Activated effector memory CD4-positive, alpha-beta T cell treated with Interleukin-2 at 50 U/mL for 16 hours (primary cell): Measurements from ENCODE around the gene FMNL2.
"Not testable (repeated sequence)": the region's sequence is repeated elsewhere in the genome, so short reads cannot be mapped to it uniquely, and the experiment has no call there.

ENCODE experiments used
- DNase-seq: peaks from one replicate; pipeline ENCODE4 v3.0.0-alpha.2; 2020

FMNL2 gene

DNA sequence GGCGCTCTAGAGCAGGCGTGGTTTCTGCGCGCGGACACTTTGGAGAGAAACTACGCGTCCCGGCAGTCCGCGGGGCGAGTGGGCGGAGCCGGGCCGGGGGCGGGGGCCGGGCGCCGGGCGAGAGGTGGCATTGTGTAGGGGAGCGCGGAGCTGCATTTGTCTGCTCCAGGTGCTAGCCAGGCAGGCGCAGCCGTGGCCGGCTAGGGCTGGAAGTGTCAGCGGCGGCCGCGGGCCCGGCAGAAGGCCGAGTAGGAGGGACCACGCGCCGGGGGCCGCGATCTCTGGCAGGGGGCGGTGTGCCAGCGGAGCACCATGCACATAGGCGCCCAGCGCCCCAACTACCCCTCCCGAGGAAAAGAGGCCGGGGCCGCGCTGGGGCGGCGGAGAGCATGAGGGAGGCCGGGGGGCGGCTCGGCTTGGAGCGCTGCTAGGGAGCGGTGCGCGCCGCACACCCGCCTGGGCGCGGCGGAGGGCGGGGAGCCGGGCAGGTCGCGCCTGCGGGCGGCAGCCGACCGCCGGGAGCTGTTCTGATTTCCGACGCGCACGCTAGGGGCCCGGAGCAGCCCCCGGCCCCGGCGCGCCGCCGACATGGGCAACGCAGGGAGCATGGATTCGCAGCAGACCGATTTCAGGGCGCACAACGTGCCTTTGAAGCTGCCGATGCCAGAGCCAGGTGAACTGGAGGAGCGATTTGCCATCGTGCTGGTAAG lies at the start of gene FMNL2:
TSS of gene FMNL2 (plus strand) at position 159 of the 710 bp plus-strand sequence.
- no peak for DNase-seq

DNA sequence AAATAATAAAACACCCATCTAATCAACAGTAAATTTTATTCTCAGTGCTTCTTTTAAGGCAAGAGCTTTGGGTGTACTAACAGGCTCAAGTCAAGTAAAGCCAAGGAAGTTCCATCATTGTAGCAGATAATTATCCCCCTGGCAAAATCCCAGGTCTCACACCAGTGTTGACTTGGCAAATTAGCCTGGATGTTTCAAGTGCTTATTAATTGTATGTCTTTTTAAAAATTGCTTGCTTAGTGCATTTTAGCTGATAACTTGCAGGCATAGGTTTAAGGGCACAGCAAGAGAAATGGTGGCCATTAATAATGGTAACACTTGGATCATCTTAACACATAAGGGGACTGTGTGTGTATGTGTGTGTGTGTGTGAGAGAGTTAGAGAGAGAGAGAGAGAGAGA lies 42.0 kb upstream of the FMNL2 start:
- no peak for DNase-seq

DNA sequence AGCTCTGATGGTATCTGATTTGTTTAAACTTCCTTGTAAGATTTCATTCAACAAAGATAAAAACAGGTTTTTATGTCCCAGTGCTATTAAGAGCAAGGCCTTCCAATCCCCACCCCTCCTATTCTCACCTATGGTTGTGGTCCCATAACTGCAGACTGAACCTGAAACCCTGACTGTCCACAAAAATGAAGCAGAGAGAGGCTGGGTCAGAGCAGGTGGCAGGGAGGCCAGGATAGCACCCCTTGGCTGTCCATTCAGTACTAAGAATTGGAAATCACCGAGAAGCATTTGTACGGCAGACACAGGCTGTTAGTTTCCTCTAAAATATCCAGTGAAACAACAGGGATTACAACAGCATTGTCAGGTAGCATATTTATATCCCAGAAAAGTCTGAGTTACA lies 37.3 kb upstream of the FMNL2 start:
- DNase-seq, result no peak

DNA sequence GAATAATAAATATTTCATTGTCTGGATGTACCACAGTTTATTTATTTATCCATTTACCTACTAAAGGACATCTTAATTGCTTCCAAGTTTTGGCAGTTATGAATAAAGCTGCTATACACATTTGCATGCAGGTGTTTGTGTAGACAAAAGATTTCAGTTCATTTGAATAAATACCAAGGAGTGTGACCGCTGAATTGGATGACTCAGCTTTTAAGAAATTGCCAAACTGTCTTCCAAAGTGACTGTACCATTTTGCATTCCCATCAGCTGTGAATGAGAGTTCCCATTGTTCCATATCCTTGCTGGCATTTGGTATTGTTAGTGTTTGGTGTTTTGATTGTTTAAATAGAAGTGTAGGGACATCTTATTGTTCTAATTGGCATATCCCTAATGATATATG lies 36.2 kb upstream of the FMNL2 start:
- no peak for DNase-seq

DNA sequence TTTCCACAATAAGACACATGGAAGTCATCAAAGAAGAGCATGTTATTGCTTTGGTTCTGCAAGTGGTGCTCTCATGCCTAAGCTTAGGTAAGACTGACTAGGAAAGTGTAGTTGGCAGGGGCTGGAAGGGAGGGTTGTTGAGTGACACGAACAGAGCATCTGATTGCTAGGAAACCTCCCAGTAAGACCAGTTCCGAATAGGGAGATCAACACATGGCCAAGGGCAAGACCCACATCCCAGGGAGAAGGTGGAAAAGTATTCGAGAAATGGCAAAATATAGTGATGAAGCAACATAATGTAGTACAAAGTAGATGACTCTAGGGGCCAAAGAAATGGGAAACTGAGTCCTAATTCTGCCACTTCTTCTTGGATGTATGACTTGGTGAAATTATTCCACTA lies 33.8 kb upstream of the FMNL2 start:
- DNase-seq, result no peak

DNA sequence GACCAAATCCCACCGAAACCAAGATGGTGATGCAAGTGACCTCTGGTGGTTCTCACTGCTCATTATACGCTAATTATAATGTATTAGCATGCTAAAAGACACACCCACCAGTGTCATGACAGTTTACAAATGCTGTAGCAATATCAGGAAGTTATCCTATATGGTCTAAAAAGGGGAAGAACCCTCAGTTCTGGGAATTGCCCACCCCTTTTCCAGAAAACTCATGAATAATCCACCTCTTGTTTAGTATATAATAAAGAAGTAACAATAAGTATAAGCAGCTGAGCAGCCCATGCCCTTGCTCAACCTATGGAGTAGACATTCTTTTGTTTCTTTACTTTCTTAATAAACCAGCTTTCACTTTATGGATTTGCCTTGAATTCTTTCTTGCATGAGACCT lies 31.0 kb upstream of the FMNL2 start:
- no peak for DNase-seq

DNA sequence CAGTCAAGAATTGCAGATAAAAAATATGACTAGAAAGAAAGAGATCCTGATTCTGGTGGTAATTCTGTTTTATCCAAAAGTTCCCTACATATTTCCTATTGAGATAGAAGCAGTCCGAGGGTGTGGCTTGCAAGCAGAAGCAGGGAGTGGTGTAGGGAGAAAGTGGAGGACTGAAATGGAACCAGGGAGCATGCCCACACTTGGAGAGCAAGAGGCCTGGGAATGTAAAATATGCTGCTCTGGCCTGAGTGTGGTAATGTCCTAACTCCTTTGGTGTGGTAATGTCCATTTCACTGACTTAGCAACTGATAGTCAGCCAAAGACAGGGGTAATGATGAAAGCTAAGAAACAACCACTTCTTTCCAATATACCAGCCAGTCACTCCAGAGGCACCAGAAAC lies 30.1 kb upstream of the FMNL2 start:
- DNase-seq, result no peak

DNA sequence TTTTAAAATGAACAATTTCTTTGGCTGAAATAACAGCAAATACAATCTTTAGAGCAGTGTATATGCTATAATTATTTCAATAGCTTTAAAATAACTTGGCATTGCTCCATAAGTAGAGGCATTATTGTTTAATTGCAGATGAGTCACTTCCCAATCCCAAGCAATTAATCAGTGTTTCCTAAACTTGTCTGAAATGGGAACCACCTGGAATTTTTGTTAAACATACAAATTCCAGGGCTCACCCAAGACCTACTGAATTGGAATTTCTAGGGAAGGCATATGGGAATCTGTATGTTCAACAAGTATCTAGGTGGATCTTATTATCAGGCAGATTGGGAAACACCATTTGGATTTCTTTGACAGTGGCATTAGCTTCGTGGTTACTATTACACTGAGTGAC lies 27.1 kb upstream of the FMNL2 start:
- no peak for DNase-seq

DNA sequence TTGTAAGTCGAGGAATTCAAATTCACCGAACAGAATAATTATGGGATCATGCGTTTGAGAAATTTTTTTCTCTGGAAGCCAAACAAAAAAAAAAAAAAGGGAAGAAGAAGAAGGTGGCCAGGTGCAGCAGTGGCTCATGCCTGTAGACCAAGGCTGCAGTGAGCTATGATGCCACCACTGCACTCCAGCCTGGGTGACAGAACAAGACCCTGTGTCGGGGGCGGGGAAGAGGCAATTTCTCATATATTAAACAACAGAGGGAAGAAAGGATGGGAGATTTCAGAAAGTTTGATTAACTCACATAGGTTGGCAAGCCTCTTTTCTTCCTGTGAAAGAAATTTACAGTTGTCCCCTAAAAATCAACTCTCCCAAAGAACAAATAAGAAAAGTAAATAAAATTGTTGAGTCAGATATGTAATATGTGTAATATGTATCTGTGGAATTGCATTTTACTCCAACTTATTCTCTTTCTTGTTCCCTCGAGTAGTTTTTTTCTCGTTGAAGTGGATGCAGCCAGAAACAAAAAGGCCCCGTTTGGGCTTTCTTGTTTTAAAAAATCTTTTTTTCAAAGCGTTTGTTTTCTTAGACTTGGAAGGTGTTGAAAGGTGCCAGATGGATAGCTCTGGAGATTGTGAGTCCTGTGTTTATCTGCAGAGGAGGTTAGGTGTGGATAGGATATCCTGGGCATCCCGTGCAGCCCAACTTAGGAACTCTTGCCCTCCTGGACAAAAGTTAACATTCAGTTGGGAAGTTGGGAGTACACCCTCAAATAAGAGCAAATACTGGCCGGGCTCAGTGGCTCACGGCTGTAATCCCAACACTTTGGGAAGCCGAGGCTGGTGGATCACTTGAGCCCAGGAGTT lies 25.4 kb upstream of the FMNL2 start:
- DNase-seq, result no peak

DNA sequence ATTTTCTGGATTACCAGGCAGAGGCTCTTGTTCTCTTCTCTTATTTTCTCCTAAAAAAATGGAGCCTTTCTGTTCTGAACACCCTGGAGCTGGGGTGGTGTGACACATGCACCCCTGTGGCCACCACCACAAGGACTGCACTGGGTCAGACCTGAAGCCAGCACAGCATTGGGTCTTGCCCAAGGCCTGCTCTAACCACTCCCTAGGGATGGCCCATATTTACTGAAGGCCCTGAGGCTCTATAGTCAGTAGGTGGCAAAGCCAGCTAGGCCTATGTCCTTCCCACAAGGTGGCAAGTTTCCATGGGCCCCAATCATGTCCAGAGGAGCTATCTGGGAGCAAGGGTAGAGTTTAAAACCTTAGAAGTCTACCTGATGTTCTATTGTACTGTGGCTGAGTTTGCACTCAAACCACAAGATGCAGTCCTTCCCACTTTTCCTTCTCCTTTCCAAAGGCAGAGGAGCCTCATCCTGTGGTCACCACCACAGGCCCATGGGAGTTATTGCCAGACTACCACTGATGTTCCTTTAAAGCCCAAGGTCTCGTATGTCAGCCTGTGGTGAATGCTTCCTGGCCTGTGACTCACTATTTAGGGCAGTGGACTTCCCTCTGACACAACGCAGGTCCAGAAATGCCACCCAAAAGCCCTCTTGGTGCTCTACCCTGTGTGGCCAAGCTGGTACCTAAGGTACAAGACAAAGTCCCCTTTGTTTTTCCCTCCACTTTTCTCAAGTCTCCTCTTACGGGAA lies 15.0 kb upstream of the FMNL2 start:
- DNase-seq, result no peak

DNA sequence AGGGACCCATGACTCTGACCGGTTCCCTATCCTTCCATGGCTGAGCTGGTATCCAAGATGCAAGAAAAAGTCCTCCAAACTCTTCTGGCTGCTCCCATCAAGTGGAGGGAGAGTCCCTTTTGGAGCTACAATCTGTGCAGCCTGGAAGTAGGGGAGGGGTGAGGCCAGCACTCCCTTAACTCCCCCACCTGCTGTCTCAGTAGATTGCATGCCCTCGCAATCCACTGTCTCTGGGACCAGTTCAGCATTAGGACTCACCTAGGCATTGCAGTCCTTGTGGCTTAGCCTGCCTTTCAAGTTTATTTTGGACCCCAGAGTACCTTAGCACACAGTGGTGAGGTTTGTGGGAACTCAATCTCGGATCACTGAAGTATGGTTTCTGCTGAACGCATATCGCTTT lies 14.2 kb upstream of the FMNL2 start:
- DNase-seq, result no peak

DNA sequence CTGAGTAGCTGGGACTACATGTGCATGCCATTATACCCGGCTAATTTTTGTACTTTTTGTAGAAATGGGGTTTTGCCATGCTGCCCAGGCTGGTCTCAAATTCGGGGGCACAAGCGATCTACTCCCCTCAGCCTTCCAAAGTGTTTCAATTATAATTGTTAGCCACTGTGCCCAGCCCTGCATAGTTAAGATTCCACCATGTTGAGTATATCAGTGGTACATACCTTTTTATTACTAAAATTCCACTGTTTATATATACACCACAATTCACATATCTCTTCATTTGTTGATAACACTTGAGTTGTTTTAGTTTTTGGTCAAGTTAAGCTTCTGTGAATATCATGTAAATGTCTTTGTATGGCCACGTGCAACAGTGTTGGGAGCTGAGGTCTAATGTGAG lies 12.8 kb upstream of the FMNL2 start:
- no peak for DNase-seq

DNA sequence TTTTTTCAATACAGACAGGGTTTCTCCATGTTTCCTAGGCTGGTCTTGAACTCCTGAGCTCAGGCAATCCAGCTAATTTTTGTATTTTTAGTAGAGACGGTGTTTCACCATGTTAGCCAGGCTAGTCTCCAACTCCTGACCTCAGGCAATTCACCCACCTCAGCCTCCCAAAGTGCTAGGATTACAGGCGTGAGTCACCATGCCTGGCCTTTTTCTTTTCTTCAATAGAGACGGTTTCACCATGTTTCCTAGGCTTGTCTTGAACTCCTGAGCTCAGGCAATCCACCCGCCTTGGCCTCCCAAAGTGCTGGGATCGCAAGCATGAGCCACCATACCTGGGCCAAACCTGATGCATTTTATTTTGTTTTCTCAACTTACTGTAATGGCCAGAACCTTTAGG lies 9.8 kb upstream of the FMNL2 start:
- DNase-seq, result not testable (repeated sequence)

DNA sequence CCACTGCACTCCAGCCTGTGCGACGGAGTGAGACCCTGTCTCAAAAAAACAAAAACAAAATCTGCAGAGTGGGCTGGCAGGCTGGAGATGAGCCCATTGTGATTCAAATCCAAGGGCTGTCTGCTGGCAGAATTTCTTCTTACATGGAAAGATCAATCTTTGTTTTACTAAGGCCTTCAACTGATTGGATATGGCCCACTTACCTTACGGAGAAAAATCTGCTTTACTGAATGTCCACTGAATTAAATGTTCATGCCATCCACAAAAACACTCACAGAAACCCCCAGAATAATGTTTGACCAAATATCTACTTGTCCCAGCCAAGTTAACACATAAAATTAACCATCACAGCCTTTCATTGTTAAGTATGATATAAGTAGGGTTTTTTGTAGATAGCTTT lies 8.3 kb upstream of the FMNL2 start:
- DNase-seq, result no peak

DNA sequence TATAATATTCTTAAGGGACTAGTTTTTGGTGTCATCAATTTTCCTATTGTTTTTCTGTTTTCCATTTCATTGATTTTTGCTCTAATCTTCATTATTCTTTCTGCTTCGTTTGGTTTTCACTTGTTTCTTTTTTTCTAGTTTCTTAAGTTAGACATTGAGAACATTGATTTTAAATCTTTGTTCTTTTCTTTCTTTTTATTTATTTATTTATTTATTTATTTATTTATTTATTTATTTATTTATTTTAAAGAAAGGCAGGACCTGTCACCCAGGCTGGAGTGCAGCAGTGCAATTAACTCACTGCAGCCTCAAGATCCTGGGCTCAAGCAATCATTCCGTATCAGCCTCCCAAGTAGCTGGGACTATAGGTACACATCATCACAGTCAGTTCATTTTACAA lies 7.0 kb upstream of the FMNL2 start:
- DNase-seq, result no peak

DNA sequence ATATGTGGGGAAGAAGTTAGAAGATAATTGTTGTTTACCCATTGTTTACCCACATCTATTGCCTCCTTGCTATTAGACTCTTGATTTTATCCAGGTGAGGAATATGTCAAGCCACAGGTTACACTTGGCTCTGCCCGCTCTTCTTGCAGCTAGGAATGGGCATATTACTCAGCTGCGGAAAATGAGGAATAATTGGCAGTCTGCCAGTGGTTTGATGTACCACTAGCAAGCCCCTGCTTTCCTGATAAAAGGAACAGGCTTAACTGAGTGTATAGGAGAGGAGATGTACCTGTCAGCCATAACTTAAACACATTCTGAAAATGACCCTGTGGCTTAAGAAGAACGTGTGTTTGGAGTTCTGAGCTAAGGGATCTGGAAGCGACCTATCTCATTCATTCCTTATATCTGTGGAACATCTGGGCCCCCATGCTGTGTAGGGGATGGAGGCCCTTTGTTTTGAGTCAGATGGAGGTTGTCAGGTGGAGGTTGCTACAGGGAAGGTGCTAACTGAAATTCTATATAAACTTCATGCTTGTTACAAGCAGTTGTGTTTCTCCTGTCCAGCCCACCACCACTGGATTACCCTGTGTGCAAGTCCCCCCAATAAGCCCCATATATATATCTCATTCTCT lies 4.6 kb upstream of the FMNL2 start:
- DNase-seq, result no peak

DNA sequence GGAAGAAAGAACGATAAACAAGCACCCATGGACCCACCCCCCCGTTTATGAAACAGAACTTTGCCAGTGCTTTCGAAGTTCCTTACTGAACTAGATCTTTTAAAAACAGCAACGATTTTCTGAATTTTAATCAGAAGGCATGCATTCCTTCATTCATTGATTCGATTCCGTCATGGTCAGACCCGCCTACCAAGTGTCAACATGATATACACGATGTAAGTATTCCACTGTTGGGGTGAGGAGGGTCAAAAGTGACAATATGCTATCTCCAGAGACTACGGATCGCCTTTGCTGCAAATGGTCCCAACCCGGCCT lies 316 bp upstream of the FMNL2 start:
- DNase-seq, result no peak

DNA sequence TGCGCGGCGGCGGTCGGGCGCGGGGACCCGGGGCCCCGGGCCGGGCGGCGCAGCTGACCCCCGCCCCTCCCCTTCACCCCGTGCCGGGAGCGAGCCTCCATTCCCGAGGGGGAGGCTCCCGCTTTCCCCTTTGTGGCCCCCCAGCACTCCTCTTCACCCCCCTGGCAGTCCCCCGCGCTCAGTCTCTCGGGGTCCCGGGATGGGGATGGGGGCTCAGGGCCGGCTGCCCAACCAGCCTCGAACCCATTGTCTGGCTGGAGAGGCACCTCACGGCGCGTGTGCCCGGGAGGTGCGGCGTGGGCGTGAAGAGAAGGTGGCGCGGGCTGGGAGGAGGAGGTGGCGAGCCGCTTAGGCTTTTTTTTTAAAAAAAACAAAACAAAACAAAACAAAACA lies 748 bp downstream of the FMNL2 start:
- DNase-seq, result no peak

DNA sequence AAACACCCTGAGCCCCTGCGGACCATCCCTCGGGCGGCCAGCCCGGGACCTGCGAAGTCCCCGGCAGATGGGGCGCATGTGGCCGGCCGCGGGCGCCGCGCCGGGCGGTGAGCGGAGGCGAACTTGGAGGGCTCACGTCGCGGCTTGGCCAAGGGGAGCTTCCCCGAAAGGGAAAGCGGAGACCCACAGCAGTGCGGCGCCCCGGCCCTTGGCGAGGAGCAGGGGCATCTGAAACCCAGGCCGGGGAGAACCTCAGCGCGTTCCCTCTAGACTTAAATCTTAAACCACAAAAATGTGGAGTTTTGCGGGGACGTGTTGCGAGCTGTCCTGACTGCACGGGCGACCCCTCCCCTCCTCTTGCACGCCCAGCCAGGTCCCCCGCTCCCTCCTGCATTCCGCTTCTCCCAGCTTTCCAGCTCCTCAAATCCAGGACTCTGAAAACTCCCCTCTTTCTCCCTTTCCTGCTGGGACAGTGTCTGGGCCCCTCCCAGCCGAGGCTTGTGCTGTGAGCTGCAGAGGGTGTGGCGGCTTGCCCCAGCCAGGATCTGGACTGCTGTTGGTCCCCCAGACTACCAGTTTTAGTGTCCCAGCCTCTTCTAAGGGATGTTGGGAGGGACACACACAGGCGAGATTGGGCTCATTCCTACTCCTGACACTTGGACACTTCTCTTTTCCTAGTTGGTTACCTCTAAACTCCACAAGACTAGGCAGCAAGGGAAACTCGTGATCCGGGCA lies 1.3 kb downstream of the FMNL2 start:
- no peak for DNase-seq

DNA sequence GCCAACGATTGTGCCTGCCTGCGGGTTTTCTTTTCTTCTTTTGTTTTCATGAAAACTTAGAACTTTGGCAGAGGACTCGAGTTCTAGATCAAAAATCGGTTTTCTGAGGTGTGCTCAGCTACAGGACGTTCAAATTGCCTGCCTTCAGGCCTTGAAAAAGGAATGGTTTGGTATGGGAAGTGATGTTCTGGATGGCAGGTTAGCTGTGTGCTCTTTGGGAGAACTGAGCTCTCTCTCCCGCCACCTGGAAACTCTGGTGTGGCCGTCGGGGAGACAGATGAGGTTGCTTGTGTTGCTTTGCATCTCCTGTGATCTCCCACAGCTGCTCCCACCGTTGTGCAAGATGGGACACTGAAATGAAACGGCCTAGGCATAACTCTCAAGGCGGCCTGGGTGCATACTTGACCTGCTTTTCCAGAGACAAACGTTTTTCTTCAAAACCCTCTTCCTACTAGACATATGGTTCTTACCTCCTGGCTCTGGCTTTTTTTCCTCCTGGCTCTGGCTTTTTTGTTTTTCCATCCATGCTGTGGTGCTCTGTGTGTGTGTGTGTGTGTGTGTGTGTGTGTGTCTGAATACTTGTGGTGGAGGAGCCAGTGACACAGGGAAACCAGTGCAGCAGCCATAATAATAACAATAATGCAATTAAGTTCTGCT lies 2.0 kb downstream of the FMNL2 start:
- DNase-seq, result no peak

DNA sequence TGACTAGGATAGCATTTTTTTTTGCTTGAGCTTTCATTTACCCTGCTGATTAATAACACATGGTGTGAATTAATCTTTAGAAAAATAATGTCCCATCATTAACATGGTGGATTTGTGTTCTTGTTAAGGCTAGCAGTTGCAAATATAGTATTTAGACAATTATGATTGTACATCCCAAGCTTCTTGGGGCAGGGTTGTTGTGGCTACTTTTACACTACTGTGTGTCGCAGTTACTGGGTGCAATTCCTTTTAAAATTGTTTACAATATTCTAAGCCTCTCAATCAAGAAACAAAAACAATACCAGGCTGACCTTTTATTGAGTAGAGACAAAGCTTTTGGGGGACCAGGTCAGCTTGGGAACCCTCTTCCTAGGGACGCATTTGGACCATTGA lies 2.5 kb downstream of the FMNL2 start:
- no peak for DNase-seq

DNA sequence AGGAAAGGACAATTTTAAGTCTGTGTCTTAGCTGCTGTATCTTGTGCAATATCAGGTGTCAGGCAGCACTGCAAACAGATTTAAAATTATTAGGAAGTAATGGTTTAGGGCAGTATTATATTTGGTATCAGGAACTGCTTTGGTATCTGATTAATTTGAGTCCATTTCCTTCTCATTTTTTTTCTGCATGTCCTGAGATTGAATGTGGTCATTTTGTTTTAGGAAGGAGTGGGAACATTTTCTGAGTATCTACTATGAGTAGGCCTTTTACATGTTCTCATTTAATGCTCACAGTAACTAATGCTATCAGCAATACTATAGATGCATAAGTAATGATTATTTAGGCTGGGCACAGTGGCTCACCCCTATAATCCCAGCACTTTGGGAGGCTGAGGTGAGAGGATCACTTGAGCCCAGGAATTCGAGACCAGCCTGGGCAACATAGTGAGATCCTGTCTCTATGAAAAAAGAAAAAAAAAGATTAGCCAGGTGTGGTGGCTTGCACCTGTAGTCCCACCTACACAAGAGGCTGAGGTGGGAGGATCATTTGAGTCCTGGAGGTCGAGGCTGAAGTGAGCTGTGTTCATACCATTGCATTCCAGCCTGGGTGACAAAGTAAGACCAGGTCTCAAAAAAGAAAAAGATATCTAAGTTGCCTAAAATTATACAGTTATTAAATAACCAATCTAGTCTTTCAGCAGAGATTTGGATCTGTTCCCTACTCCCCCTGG lies 4.7 kb downstream of the FMNL2 start:
- DNase-seq, result no peak
